ENCODE data around the gene LDHAL6B. TPM values are rescaled to one million over a fixed set of nuclear protein-coding genes. Genes with fewer than 3 reads are reported as not detected.

The LDHAL6B gene
- total and polyA plus RNA-seq, 7 donors: 0.06 TPM; not detected in 5

- DNase-seq (no peak), ATAC-seq (no peak)
- no peak overlapping the region for H3K27ac ChIP-seq
- no peaks in the 10 kb centered on the region for H3K27me3 ChIP-seq (ENCODE audit: insufficient read depth in 3 of 3, low read length in 2 of 3)
- no peak overlapping the region for H3K4me3 ChIP-seq
- TF ChIP-seq CTCF (IDR thresholded peaks at IDR 0.05): no peak
- no peaks in the 10 kb centered on the region for H3K4me1 ChIP-seq
- intact Hi-C loops (cut with DNase I): no loop called here
- 92 to 95% (median 95%) methylated on average over 2 of the region's 2 CpGs for WGBS, 3 donors
- H3K36me3 ChIP-seq (ENCODE audit: insufficient read depth in 1 of 2, low read depth in 1 of 2): peaks cover 3 to 77% of the 10 kb centered on the region in 2 donors
- no peaks in the 10 kb centered on the region for H3K9me3 ChIP-seq
Observed at GRCh38 chr15:59197454-59197853, 9.2 kb upstream of the LDHAL6B start.

GRCh38 chr15:59199626-59200465 lies 6.8 kb upstream of the LDHAL6B start:
- no peak for TF ChIP-seq CTCF (IDR thresholded peaks at IDR 0.05)

GRCh38 chr15:59200560-59200959 lies 6.1 kb upstream of the LDHAL6B start:
- ATAC-seq: no peak
- TF ChIP-seq CTCF (IDR thresholded peaks at IDR 0.05): no peak
- H3K27ac ChIP-seq: no peak overlapping the region
- no peaks in the 10 kb centered on the region for H3K4me1 ChIP-seq
- peaks cover 3 to 79% of the 10 kb centered on the region in 2 donors for H3K36me3 ChIP-seq (ENCODE audit: insufficient read depth in 1 of 2, low read depth in 1 of 2)
- no peaks in the 10 kb centered on the region for H3K27me3 ChIP-seq (ENCODE audit: insufficient read depth in 3 of 3, low read length in 2 of 3)
- H3K4me3 ChIP-seq: no peak overlapping the region
- H3K9me3 ChIP-seq: no peaks in the 10 kb centered on the region
- no peak for DNase-seq
- intact Hi-C loops (cut with DNase I): no loop called here
- 95 to 96% (median 95%) methylated on average over 9 of the region's 9 CpGs for WGBS, 3 donors

More at GRCh38 chr15:59199626-59200465, 6.8 kb upstream of the LDHAL6B start:
- 83 to 91% (median 83%) methylated on average over 10 of the region's 10 CpGs for WGBS, 3 donors
- Histone ChIP-seq H3K36me3 (ENCODE audit: insufficient read depth in 1 of 2, low read depth in 1 of 2) (peaks cover 3 to 79% of the 10 kb centered on the region in 2 donors), H3K4me1 (no peaks in the 10 kb centered on the region), H3K27me3 (ENCODE audit: insufficient read depth in 3 of 3, low read length in 2 of 3) (no peaks in the 10 kb centered on the region), H3K27ac (no peak overlapping the region), H3K9me3 (no peaks in the 10 kb centered on the region), H3K4me3 (no peak overlapping the region)
- DNase-seq (no peak), ATAC-seq (peak in 2 of 4 donors; percentile 56)
- intact Hi-C loops (cut with DNase I): no loop called here

- intact Hi-C loops (cut with DNase I): no loop called here
- no peak for TF ChIP-seq CTCF (IDR thresholded peaks at IDR 0.05)
- WGBS, 3 donors: 90 to 98% (median 91%) methylated on average over 6 of the region's 6 CpGs
Observed at GRCh38 chr15:59203008-59203407, 3.6 kb upstream of the LDHAL6B start.

More at GRCh38 chr15:59203008-59203407, 3.6 kb upstream of the LDHAL6B start:
- H3K4me1 ChIP-seq: no peaks in the 10 kb centered on the region
- ATAC-seq: no peak
- no peak overlapping the region for H3K4me3 ChIP-seq
- no peak for DNase-seq
- H3K36me3 ChIP-seq (ENCODE audit: insufficient read depth in 1 of 2, low read depth in 1 of 2): peaks cover 4 to 89% of the 10 kb centered on the region in 2 donors
- no peak overlapping the region for H3K27ac ChIP-seq
- no peaks in the 10 kb centered on the region for H3K9me3 ChIP-seq
- H3K27me3 ChIP-seq (ENCODE audit: insufficient read depth in 3 of 3, low read length in 2 of 3): no peaks in the 10 kb centered on the region

Measured in psoas muscle (tissue), 8 donors.